D721Med (cell line): Measurements from ENCODE around the gene TMCC1.

Experiments used
- DNase-seq: peaks from one replicate; pipeline ENCODE4 v3.0.0; 2011; ENCODE audit warnings: low spot score; ENCODE audit not compliant: insufficient read length
- FAIRE-seq: peaks from 2 replicates; lab custom pipeline; 2011; peaks lifted over from hg19 to GRCh38; lab: Jason Lieb, UNC
- TF ChIP-seq, protein P1 (sequence below): IDR thresholded peaks from 2 replicates; pipeline ENCODE4 v1.5.1; 2012; ENCODE audit warnings: mild to moderate bottlenecking, control low read depth; ENCODE audit not compliant: insufficient read depth; ENCODE audit errors: missing control alignments

Gene TMCC1

DNA sequence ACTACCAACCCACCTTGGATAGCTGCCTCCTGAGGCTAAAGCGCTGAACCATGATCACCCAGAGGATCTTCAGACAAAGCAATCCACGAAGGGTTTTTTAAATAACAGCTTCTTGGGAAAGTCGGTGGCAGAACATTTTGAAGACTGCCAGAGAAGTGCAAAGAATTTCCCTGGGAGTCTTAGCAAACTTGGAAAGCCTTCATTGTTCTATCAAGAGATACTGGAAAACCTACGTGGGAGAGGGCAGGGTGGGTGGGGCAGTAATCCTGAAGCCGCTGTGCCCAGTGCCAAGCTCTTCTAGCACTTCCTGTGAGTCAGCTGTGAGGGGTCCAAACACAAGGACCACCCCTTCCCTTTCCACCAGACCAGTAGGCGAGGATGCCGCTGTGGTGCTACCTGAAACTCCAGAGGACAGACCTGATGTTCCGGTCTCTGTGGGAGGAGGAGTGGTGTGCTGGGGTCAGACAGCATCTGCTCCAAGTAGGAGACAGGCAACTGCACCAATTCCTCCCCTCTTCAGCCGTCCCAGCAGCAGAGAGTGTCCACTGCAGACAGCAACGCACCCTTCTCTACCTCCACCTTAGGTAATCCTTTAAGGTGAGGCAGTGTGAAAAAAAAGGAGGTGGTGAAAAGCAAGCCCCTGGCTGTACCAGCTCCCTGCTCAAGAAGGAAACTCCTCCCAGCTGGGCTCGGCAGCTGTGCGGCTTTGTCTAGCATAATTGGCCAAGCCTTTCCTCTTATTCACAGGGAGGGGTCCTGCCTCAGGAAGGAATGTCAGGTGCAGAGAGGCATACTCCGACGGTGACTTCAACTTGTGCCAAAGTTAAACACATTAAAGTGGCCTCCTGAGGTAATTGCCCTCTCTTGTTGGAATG is 99.0 kb downstream of the TMCC1 start:
- no peak for FAIRE-seq
- no peak for DNase-seq
- TF ChIP-seq, protein P1, sequence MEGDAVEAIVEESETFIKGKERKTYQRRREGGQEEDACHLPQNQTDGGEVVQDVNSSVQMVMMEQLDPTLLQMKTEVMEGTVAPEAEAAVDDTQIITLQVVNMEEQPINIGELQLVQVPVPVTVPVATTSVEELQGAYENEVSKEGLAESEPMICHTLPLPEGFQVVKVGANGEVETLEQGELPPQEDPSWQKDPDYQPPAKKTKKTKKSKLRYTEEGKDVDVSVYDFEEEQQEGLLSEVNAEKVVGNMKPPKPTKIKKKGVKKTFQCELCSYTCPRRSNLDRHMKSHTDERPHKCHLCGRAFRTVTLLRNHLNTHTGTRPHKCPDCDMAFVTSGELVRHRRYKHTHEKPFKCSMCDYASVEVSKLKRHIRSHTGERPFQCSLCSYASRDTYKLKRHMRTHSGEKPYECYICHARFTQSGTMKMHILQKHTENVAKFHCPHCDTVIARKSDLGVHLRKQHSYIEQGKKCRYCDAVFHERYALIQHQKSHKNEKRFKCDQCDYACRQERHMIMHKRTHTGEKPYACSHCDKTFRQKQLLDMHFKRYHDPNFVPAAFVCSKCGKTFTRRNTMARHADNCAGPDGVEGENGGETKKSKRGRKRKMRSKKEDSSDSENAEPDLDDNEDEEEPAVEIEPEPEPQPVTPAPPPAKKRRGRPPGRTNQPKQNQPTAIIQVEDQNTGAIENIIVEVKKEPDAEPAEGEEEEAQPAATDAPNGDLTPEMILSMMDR, result no peak

DNA sequence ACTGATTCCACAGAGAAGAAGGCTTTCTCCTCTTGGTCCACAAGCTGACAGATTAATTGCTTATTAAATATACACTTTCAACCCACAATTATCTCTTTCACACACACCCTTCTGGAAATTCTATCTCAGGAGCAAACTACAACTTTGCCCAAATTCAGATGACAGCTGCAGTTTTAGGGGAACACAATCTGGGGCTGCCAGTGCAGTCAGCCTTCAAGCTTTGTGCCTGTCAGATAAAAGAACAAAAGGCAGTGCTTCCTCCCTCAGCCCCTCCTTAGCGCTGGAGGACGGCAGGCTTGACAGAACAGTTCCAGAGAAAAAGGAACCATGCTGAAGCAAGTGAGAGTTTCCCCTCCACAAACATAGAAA is 99.6 kb downstream of the TMCC1 start:
- DNase-seq (no peak), FAIRE-seq (no peak)
- TF ChIP-seq, protein P1, result no peak

DNA sequence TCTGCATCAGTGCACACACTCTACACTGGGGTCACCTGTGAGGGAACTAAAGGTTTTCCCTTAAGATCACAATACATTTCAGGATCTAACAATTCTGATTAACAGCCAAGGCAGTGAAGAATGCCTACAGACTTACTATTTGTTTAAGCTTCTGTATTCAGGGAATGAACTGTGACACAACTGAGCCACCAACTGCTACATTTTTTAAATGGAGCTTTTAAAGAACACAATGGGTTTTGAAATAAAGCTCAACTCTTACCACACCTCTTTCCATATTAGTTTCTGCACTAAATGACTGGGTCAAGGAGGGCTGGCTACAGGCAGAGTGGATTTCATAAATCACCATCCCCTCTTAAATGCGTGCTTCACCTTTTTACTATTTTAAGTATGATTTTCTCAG is 100.2 kb downstream of the TMCC1 start:
- TF ChIP-seq, protein P1, result no peak
- no peak for FAIRE-seq
- DNase-seq, result no peak

DNA sequence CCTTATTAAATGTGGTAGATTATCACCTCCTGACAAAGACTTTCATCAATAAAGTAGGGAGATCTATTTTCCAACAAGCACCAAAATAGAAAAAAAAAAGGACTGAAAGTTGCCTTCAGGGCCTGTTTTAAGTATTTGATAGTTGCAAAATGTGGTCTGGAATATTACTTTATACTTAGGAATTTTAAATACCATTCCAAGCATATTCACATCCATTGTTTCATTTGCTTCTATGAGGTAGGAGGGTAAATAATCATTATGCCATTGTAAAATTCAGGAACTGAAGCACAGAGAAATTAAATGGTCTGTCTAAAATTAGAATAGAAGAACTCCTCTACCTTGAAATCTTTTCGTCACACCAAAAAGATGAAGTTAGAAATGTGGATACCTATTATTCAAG is 110.0 kb downstream of the TMCC1 start:
- no peak for DNase-seq
- FAIRE-seq, result no peak
- TF ChIP-seq, protein P1, result no peak

DNA sequence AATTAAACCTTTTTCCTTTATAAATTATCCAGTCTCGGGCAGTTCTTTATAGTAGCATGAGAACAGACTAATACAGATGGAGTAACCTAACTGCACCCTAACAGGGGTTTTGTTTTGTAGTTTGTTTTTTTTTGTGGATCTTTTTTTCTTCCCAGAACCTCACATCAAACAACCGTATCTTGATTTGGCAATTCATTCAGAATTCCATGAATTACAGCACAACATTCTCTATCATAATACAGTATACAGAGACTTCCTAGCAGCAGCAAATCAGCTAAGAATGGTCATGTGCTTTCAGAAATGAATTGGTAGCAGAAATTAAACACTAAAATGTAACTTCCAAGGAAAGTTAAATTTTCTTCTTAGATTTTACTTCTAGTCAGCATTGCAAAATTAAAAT is 114.6 kb downstream of the TMCC1 start:
- no peak for DNase-seq
- FAIRE-seq, result no peak
- TF ChIP-seq, protein P1, result no peak

- TF ChIP-seq, protein P1, result no peak
- DNase-seq, result no peak
- peak; percentile 11 for FAIRE-seq
These were observed 115.7 kb downstream of the TMCC1 start for GRCh38 chr3:129777806-129778205.

GRCh38 chr3:129775870-129776269 is 117.6 kb downstream of the TMCC1 start:
- FAIRE-seq, result no peak

More at GRCh38 chr3:129775870-129776269, 117.6 kb downstream of the TMCC1 start:
- DNase-seq, result no peak
- TF ChIP-seq, protein P1, result no peak
